ENCODE results near the gene ACOT13. TPM values are rescaled to one million over a fixed set of nuclear protein-coding genes. Genes with fewer than 3 reads are reported as not detected.

ACOT13 gene
- total and polyA plus RNA-seq, 2 of the 8 experiments (the other 6 are each of a cell fraction or from before 2014, with no cell fraction given): 27.6 to 40.6 TPM

DNA sequence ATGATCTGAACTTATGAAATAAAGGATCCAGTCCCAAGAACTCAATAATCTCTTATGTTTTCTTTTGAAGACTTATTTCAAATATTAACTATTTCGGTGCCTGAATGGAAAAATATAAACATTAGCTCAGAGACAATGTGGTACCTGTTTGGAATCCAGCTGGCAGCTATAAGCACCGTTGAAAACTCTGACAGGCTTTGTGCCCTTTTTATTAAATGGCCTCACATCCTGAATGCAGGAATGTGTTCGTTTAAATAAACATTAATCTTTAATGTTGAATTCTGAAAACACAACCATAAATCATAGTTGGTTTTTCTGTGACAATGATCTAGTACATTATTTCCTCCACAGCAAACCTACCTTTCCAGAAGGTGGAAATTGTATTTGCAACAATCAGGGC is 16.5 kb upstream of the ACOT13 start (continued):
- TF ChIP-seq CEBPB (IDR thresholded peaks at IDR 0.05; ENCODE audit: low read depth, low read length): no peak
- TF ChIP-seq FOSL1 (IDR thresholded peaks at IDR 0.05; ENCODE audit: insufficient read depth, low read depth, low read length): no peak
- TF ChIP-seq CHD1 (IDR thresholded peaks at IDR 0.05; ENCODE audit: low read depth, low read length): no peak
- TF ChIP-seq ATF2 (IDR thresholded peaks at IDR 0.05; ENCODE audit: low read length): no peak
